ENCODE data around the gene C1orf226.

Gene C1orf226

GRCh38 chr1:162366149-162366548 is 15.4 kb upstream of the C1orf226 start:
- DNase-seq (ENCODE audit: low spot score): no peak

- DNase-seq (ENCODE audit: low spot score): no peak
These were observed 14.9 kb upstream of the C1orf226 start for GRCh38 chr1:162366671-162367070.

- no peak for DNase-seq (ENCODE audit: low spot score)
These were observed 14.5 kb upstream of the C1orf226 start for GRCh38 chr1:162367073-162367472.

DNA sequence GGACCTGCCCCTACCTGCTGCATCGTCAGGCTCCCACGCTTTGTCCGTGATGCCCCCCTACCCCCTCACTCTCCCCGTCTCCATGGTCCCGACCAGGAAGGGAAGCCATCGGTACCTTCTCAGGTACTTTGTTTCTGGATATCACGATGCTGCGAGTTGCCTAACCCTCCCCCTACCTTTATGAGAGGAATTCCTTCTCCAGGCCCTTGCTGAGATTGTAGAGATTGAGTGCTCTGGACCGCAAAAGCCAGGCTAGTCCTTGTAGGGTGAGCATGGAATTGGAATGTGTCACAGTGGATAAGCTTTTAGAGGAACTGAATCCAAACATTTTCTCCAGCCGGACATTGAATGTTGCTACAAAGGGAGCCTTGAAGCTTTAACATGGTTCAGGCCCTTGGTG is 13.8 kb upstream of the C1orf226 start:
- no peak for DNase-seq (ENCODE audit: low spot score)

GRCh38 chr1:162368451-162368850 is 13.1 kb upstream of the C1orf226 start:
- DNase-seq (ENCODE audit: low spot score): no peak

DNA sequence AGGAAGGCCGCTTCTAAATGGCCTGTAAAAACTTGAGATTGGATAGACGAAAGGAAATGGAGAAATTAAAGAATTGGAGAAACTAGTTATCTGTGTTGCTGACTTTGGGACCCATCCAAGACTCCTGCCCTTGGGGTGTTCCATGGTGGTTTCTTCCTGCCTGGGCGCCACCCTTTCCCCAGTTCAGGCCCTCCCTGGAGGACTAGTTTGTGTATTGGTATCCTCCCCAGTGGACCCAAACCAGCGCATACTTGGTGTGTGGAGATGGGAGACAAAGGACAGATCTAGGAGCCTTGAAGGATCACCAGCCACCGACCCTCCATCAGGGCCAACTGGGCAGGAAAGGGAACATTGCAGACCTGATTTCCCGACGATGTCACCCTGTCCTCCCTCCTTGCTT is 12.0 kb upstream of the C1orf226 start:
- DNase-seq (ENCODE audit: low spot score): no peak

GRCh38 chr1:162370161-162370560 is 11.4 kb upstream of the C1orf226 start:
- no peak for DNase-seq (ENCODE audit: low spot score)

GRCh38 chr1:162370721-162371120 is 10.8 kb upstream of the C1orf226 start:
- DNase-seq (ENCODE audit: low spot score): no peak

- no peak for DNase-seq (ENCODE audit: low spot score)
These were observed 9.9 kb upstream of the C1orf226 start for GRCh38 chr1:162371611-162372010.

DNA sequence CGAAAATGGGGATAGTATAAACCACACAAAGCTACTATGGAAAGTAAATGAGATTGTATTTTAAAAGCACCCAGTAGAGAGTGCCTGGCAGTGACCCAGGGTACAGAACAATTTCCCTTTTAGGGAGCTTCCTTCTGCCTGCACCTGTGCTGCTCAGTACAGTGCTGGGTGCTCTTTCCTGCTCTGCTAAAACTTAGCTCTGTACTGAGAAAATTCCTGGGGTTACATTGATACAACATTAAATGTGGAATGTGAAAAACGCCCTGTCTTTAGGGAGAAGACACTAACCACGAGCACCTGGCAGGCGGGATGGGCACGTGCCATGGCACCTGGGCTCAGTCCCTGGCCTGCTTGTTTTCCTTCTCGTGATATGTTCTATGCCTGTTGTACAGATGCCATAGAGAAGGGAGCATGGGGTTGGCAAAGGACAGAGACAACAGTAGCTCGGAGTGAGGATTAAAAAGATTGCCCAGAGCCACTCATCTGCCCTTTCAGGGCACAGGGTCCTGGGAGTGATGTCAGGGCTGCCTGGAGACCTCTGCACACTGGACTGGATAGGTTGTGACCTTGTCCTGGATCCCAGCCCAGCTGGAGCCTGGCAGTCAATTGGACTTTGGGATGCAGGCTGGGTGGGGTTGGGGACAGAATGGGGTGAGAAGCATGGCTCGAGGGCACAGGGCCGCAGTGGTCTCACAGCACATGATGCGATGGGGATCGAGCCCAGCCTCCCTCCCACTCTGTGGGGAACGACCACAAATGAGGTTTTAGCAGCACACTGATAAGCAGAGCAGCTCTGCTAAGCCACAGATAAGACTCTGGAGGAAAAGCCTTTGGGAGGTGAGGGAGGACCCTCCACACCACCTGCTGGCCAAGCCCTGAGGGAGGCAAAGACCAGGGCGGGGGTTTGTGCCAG is 9.1 kb upstream of the C1orf226 start:
- DNase-seq (ENCODE audit: low spot score): no peak

GRCh38 chr1:162373072-162373427 is 8.5 kb upstream of the C1orf226 start:
- no peak for DNase-seq (ENCODE audit: low spot score)

- DNase-seq (ENCODE audit: low spot score): no peak
These were observed 7.8 kb upstream of the C1orf226 start for GRCh38 chr1:162373541-162374260.

GRCh38 chr1:162374406-162374805 is 7.1 kb upstream of the C1orf226 start:
- no peak for DNase-seq (ENCODE audit: low spot score)

DNA sequence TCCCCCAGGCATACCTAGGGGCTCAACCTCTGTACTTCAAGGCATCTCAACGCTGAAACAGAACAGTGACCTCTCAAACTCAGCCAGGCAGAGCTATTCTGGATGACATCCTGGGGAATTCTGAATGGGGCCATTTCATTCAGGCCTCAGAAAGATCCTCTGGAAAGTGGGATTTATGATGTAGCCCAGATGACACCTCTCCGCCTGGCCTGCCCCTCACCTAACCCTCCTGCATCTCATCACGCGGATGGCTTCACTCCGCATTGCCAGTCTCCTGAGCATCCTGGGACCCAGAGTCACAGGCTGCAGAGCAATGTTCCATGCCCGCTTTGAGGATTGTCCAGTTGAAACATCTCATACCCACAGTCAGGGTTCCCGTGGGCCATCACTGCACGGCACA is 6.1 kb upstream of the C1orf226 start:
- DNase-seq (ENCODE audit: low spot score): no peak

GRCh38 chr1:162376691-162377090 is 4.8 kb upstream of the C1orf226 start, which contains the start of gene SPATA46:
TSS of gene SPATA46 (minus strand) at chr1:162376854. CDS start at chr1:162376790, 64 bp downstream.
- DNase-seq (ENCODE audit: low spot score): no peak

- no peak for DNase-seq (ENCODE audit: low spot score)
These were observed 1.3 kb upstream of the C1orf226 start for GRCh38 chr1:162380061-162380846.

DNA sequence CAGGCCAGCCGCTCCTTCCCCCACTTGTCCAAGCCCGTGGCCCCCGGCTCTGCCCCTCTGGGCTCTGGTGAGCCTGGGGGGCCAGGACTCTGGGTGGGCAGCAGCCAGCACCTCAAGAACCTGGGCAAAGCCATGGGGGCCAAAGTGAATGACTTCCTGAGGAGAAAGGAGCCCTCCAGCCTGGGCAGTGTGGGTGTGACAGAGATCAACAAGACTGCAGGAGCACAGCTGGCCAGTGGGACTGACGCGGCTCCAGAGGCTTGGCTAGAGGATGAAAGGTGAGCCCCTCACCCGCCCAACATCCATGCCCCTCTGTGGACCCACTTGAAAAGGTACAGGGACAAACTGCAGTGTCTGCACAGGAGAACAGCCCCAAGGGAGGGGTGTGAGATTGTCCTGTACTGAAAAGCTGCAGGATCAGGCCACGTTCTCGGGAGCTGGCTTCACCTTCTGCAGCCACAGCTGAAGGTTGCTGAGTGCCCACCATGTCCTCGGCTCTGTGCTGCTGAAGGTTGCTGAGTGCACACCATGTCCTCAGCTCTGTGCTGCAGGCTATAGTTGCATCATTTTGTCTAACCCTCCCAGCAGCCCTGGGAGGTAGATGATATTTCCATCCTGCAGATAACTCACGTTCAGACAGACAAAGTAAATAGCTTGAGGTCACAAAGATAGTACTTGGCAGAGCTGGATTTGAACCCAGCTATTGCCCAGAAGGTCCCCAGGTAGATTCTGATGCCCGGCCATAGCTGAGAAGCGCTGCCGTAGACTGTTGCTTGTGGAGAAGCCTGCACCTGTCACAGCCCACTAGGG is 618 bp downstream of the C1orf226 start:
- no peak for DNase-seq (ENCODE audit: low spot score)

DNA sequence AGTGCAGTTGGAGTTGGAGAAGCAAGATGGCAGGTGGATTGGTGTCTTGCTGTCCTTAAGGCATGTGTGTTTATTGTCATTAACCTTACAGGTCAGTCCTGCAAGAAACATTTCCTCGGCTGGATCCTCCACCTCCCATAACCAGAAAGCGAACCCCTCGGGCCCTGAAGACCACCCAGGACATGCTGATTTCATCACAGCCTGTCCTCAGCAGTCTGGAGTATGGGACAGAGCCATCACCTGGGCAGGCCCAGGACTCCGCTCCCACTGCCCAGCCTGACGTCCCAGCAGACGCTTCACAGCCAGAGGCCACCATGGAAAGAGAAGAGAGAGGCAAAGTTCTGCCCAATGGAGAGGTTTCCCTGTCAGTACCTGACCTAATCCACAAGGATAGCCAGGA is 1.6 kb downstream of the C1orf226 start:
- DNase-seq (ENCODE audit: low spot score): no peak

GRCh38 chr1:162383516-162383915 is 2.0 kb downstream of the C1orf226 start:
- no peak for DNase-seq (ENCODE audit: low spot score)

DNA sequence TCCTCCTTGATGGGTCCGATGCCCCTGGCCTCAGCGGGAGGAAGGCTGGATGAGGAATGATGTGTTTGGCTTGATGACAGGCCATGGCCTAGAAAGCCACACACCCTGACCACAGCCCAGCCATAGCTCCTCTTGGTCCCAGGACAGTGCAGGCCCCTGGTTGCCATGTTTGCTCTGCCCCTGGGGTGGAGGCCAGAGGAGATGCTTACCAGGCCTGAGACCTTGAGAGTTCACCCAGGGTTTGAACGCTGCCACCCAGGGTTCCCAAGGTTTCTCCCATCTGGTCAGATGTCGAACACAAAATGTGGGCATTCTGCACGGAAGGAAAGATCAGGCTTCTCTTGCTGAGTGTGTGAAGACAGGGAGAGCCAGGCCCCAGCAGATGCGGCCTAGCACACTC is 2.6 kb downstream of the C1orf226 start:
- no peak for DNase-seq (ENCODE audit: low spot score)

DNA sequence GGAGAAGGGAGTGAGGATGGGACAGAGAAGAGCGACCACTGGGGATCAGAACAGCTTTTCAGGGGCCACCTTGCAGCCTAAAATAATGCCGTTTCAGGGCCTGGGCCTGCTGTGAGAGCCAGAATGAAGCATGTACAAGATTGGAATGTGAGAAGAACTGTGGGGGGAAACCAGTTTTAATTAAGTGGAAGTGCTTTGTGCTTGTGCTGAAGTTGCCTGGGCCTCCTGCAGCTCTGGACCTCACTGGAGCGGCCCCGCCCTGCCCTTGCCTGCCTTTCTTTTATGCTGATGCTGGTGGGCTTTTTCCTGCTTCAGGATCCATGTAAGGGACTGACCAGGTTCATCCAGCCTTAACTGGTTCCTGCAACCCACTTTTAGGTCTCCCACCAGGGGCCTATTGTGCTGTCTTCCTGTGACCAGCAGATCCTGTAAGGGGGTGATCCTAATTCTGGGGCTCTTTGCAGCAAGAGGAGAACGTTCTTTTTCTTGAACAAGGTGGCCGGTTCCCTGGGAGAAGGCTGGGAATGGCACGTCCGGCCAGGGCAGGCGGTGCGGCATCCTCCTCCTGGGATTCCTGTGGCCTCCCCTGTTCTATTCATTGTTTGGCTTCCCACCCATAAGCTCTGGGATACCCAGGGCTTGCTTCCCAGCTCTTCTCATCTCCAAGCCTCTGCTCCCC is 3.2 kb downstream of the C1orf226 start:
- DNase-seq (ENCODE audit: low spot score): no peak

Measured in CD4-positive, alpha-beta T cell treated with Interleukin-6 at 100 ng/mL for 8 hours (primary cell).